Measurements from ENCODE around the gene EFCAB7.

The EFCAB7 gene

DNA sequence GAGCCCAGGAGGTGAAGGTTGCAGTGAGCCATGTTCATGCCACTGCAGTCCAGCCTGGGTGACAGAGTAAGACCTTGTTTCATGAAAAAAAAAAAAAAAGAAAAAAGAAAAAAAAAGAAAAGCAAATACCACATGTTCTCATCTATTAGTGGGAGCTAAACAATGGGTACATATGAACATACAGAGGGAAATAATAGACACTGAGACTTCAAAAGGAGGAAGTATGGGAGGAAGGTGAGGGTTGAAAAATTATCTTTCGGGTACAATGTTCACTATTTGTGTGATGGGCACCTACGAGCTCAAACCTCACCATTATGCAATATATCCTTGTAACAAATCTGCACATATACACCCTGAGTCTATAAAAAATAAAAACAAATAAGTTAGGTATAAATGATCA, 6.7 kb upstream of the EFCAB7 start:
- no peak for DNase-seq
- H3K9me3 ChIP-seq: no peaks in the 10 kb centered on the region
- TF ChIP-seq, protein P1, sequence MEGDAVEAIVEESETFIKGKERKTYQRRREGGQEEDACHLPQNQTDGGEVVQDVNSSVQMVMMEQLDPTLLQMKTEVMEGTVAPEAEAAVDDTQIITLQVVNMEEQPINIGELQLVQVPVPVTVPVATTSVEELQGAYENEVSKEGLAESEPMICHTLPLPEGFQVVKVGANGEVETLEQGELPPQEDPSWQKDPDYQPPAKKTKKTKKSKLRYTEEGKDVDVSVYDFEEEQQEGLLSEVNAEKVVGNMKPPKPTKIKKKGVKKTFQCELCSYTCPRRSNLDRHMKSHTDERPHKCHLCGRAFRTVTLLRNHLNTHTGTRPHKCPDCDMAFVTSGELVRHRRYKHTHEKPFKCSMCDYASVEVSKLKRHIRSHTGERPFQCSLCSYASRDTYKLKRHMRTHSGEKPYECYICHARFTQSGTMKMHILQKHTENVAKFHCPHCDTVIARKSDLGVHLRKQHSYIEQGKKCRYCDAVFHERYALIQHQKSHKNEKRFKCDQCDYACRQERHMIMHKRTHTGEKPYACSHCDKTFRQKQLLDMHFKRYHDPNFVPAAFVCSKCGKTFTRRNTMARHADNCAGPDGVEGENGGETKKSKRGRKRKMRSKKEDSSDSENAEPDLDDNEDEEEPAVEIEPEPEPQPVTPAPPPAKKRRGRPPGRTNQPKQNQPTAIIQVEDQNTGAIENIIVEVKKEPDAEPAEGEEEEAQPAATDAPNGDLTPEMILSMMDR (IDR thresholded peaks at IDR 0.05): no peak
- no peaks in the 10 kb centered on the region for H3K27me3 ChIP-seq
- no peak overlapping the region for H3K27ac ChIP-seq
- no peaks in the 10 kb centered on the region for H3K36me3 ChIP-seq
- no peak overlapping the region for H3K4me3 ChIP-seq
- intact Hi-C loops (cut with DNase I; ENCODE audit: low total_unique reads): loop anchor here (10.0 kb wide), 1 partner anchor 152 kb away; the partner anchor contains the start of gene ALG6
- H3K4me1 ChIP-seq: no peaks in the 10 kb centered on the region

DNA sequence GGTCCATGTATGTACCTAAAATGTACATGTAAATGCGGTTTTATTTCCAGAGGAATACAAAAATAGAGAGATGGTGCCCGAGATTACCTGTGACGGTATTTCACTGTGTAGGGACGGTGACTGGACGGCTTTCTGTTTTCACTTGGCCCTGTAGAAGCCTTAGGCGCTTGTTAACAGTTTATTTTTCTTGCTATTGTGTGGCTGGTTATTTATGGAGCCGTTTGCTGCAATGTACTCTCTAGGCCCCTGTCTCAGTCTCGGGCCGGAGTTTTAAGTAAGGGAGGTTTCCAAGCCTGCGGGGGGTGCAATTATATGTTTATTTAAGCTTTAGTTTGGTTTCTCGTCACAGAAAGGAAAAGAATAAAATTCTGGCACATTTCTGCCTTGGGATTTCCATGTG, 413 bp downstream of the EFCAB7 start:
- peak overlapping the region; percentile 85 to 89 for H3K27ac ChIP-seq
- peaks cover 0 to 5% (median 0%) of the 10 kb centered on the region in 3 donors for H3K36me3 ChIP-seq
- no peaks in the 10 kb centered on the region for H3K27me3 ChIP-seq
- no peaks in the 10 kb centered on the region for H3K9me3 ChIP-seq
- peaks cover 0 to 16% (median 9%) of the 10 kb centered on the region in 4 donors for H3K4me1 ChIP-seq
- TF ChIP-seq, protein P1 (IDR thresholded peaks at IDR 0.05): no peak
- peak overlapping the region; percentile 65 to 73 for H3K4me3 ChIP-seq
- DNase-seq: no peak
- intact Hi-C loops (cut with DNase I; ENCODE audit: low total_unique reads): no loop called here

DNA sequence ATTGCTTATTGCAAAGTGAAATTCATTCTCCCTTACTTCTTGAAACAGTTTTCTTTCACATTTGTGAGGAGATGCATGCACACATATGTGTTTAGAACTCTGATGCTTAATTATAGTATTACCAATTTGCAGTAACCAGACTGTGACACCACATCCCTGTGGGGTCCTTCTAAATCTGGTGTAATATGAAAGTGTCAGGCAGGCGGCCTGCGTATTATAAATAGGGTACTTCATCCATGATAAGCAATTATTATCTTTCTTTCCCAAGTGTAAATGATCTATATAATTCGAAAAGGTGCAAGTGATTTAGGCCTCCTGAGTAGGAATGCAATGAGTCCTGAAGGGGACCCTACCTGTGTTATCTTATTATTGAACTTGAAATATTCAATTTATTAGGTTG, 876 bp downstream of the EFCAB7 start:
- no peaks in the 10 kb centered on the region for H3K9me3 ChIP-seq
- H3K27me3 ChIP-seq: no peaks in the 10 kb centered on the region
- DNase-seq: no peak
- H3K36me3 ChIP-seq: peaks cover 0 to 5% (median 0%) of the 10 kb centered on the region in 3 donors
- TF ChIP-seq, protein P1 (IDR thresholded peaks at IDR 0.05): no peak
- peak overlapping the region; percentile 65 to 73 for H3K4me3 ChIP-seq
- peaks cover 0 to 16% (median 9%) of the 10 kb centered on the region in 4 donors for H3K4me1 ChIP-seq
- peak overlapping the region; percentile 85 to 89 for H3K27ac ChIP-seq
- intact Hi-C loops (cut with DNase I; ENCODE audit: low total_unique reads): no loop called here

DNA sequence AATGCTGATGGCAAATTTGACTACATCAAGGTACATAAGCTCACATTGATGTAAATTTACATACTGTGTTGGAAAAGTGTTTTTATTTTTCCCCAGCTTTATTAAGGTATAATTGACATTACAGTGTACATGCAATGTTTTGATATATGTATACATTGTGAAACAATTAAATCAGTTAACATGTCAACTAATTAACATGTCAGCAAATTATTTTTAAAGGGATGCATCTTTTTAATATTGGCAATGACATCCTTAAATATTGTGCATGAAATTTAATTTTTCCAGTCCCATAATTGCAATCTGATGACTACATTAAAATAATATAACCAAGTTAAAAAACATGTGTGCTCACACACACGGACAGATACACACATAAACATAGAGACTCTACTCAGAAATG, 9.4 kb downstream of the EFCAB7 start:
- Histone ChIP-seq H3K27ac (no peak overlapping the region), H3K36me3 (peaks cover 5 to 13% (median 10%) of the 10 kb centered on the region in 3 donors), H3K9me3 (no peaks in the 10 kb centered on the region), H3K4me1 (no peaks in the 10 kb centered on the region), H3K27me3 (no peaks in the 10 kb centered on the region), H3K4me3 (no peak overlapping the region)
- TF ChIP-seq, protein P1 (IDR thresholded peaks at IDR 0.05): no peak
- DNase-seq: no peak
- intact Hi-C loops (cut with DNase I; ENCODE audit: low total_unique reads): no loop called here

DNA sequence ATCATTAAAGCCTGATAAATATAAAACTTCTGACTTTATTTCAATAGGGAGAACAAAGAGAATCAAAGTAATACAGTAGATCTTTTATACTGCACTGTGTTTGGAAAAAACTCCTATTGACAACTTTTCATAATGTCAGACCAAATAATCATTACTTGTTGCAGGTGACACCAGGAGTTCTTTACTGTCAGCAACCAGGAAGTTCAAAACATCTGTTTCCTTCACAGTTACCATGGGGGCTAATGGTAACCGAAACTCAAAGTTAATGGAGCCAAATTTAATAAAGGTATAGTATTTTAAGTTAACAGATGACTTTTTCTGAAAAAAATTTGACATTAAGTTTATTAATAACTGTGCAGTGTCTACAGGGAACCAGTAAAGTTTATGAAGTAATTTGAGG, 10.6 kb downstream of the EFCAB7 start:
- TF ChIP-seq, protein P1 (IDR thresholded peaks at IDR 0.05): no peak
- Histone ChIP-seq H3K36me3 (peaks cover 5 to 13% (median 10%) of the 10 kb centered on the region in 3 donors), H3K27ac (no peak overlapping the region), H3K4me3 (no peak overlapping the region), H3K27me3 (no peaks in the 10 kb centered on the region), H3K4me1 (no peaks in the 10 kb centered on the region), H3K9me3 (no peaks in the 10 kb centered on the region)
- intact Hi-C loops (cut with DNase I; ENCODE audit: low total_unique reads): no loop called here
- no peak for DNase-seq

DNA sequence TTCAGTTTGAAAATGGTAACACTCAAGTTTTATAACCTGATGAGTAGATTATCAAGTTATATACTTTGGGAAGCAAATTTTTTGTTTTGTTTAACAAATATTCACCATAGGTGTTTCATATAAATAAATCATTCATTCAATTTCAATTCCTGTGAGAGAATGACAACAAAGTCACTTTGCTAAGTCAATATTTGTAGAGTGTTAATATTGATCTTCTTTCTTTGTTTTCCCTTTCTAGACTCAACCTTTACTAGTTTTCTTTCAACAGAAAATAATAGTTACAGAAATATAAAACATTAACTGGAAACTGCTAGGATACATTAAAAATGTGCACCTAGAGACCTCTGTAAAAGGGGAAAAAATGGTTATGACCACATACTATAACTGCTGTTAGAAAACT, 11.1 kb downstream of the EFCAB7 start:
- Histone ChIP-seq H3K36me3 (peaks cover 5 to 13% (median 10%) of the 10 kb centered on the region in 3 donors), H3K27me3 (no peaks in the 10 kb centered on the region), H3K27ac (no peak overlapping the region), H3K4me1 (no peaks in the 10 kb centered on the region), H3K4me3 (no peak overlapping the region), H3K9me3 (no peaks in the 10 kb centered on the region)
- TF ChIP-seq, protein P1 (IDR thresholded peaks at IDR 0.05): no peak
- no peak for DNase-seq
- intact Hi-C loops (cut with DNase I; ENCODE audit: low total_unique reads): no loop called here

Data from tibial artery (tissue), 4 donors.